ENCODE data around the gene ERI3.

Gene ERI3

DNA sequence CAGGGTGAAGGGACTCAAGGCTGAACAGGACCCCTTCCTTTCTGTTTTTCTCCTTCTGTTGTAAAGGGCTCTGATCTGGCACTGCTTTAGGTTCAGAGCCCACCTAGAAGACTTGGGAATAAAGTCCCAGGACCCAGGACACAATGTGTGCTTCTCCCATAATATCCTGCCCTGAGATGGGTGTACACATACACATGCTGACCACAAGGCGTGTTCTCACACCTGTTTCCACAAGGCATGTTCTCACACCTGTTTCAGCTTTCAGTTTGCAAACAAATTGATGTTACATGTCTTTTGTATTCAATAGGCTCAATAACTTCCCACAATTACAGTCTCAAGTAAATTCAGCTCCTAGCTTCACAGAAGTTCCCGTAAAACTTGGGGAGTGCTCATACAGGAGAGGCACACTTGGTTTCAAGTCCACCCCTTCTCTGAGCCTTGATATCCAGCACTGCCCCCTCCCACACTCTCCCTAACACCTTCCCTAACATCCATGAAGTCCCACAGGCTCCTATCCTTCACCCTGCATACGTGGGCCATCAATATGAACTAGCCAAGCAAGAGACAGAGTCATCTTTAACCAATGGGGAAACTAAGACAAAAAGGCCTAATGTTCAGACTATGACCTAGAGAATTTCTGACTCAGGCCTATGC, 41.7 kb downstream of the ERI3 start:
- DNase-seq, result no peak

DNA sequence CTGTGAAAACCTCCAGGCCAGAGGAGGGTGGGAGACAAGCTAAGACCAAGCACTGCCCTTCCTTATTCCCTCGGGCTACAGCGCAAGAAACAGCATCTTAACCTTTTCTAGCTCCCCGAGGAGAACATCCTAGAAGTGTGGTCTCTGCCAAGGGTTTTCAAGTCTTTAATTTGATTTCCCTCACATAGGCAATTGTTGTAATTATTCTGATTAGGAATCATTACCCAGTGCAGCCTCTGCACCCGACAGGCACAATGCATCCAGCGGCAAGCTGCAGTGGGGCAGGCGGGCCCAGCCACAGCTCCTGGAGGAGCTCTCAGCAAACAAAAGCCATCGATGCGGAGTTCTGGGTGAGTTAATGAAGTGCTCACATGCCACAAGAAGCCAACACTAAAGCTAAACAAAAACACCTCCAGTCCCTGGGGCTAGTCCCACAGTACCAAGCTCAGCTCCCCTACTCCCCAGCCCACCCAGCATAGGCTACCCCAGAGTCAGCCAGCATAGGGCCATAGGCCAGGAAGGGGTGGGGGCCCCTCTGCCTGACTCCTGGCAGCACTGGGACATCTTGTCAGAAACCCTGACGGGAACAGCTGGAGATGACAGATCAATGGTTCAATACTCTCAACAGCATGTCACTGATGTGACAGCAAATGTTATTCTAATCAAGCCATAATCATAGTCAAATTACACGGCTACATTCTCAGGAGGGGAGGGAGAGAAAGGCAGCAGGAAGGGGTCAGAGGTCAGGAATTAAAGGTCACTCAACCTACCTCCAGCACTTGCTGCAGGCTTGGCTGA, 42.5 kb downstream of the ERI3 start:
- DNase-seq, result no peak

DNA sequence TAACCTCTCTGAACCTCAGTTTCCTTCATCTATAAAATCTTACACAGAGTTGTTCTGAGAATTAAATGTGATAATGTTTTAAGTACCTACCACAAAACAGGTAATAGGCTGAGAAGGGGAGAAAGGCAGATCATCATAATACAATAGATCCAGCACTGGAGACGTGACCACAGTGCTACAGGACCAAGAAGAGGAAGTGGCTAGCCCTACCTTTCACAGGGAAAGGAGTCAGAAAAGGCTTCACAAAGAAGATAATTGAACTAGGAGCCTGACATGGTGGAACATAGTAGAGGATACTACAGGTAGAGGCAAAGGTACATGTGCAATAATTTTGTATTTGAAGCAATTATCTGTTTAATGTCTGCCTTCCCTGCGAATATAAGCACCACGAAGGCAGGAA, 45.1 kb downstream of the ERI3 start:
- no peak for DNase-seq

DNA sequence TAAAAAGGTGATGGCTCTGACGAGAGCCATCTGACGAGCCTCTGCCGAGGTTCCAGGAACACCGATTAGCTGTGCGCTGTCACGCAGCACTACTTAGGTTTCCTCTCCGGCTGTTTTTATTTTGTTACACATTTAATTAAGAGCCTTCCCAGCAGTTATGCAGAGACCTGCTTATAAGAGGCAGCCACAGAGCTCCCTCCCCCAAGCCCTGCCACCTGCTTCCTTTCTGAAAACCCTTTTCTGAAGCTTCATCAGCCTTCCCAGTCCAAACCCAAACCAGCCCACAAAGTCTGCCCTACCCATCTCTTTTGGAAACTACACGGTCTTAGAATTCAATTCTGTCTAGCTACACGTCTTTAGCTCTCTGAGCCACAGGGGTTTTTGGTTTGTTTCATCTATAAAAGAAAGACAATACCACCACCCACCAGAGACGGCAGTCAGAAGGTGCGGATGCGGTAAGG, 49.1 kb downstream of the ERI3 start:
- DNase-seq, result no peak

DNA sequence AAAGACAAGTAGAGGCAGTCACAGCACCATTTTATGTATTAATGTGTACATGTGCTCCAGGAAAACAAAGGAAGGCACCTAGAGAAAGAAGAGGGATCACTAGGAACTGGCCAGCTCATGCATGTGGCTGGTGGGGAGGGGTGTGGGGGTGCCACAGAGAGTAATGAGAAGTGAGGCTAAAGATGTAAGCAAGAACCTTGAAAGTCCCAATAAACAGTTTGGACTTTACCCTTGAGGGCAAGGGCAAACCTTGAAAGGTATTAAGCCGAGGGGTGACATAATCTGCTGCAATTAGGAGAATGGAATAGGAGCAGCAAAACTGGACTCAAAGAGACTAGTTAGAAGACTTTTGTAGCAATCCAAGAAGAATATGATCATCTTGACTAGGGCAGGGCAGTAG, 51.5 kb downstream of the ERI3 start:
- no peak for DNase-seq

DNA sequence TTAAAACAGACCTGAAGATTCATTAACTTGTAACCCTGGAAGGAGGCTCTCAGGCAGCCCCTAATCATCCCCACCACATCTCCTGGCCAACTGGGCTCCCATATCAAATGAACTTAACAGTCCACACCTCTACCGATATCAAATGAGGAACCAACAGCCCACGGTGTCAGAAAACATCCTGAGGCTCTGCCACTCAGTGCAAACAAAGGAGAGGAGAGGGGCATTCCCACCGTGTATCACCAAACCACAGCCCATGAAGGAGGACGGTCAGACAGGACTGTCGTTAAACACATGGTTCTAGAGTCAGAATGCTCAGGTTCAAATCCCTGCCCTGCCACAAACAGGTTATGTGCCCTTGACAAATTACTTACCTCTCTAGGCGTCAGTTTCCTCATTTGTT, 52.5 kb downstream of the ERI3 start:
- DNase-seq, result no peak

DNA sequence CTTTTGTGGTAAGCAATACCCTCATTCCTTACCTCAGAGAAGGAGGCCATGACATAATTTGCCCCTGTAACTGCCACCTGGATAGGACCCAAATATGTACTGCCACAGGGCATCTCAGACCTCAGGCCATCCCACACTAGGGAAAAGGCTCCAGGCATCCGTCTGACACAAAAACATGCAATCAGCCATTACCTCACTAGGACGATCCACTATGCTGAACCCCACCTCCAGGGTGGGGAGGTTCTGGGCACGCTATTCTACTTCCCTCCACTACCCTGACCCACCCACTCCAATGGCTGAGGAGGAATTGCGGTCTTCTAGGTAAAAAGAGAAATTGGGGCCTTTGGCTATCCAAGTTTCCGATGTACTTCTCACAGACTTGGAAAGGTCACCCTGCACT, 53.6 kb downstream of the ERI3 start:
- DNase-seq, result no peak

DNA sequence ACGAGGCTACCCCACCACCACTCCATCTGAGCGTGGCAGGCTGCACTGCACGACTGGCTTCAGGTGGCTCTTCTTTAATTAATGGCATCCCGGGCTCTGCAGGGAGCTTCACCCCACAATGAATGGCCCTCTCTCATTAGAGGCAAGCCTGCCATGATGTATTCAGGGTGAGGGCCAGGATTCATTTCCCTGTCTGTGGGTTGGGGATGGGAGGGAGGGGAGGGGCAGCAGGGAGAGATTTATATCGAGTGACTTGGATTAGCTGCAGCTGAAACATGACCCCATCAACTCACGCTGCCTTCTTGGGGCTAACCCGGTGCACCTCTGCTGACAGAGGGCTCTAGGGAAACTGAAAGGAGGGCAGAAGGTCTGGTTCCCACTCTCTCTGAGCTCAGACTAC, 54.2 kb downstream of the ERI3 start:
- DNase-seq, result no peak

DNA sequence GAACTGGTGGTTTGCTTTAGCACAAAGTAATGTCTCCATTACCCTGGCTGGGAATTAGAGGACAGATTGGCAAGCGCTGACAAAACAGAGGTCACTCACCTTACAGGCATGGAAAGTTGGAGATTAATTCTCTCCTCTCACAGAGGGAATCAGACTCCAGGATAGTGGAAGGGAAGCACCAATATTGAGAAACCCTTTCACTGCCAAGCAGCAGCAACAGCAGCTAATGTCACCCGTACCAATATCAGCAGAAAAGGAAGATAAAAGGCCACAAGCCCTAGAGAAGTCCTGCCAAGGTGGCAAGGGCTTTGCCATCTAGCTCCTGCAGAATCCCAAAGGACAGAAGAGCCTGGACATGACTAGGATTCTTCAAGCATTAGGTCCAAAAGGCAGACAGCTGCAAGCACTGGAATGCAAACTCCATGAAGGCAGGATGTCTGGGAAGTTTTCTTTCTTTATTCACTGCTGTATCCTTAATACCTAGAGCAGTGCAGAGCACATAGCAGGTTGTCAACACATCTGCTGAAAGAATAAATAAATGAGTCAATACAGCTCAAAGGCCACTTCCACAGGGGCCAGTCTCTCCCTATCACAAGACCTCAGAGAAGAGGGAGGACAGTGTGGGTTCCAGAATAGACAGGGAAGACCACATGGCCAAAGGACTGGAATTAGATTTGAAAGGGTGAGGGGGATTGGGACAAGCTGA, 57.2 kb downstream of the ERI3 start:
- no peak for DNase-seq

DNA sequence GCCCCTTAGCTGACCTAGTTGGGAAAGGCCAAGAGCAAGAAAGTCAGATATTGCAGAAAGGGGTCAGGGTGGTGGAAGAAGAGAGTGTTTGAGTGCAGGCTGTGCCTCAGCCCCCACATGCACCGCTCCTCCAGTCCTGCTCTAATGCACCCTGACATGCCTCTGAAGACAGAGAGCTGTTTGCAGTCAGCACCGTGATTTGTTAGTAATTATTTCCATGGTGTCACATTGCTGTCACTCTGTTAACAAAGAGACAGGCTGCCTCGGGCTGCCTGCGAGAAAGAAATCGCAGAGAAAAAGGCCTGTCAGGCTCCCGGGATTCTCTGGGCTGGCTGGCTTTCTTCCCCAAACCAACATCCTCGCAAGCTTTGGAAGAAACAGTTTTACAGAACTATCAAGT, 58.3 kb downstream of the ERI3 start:
- DNase-seq, result no peak

DNA sequence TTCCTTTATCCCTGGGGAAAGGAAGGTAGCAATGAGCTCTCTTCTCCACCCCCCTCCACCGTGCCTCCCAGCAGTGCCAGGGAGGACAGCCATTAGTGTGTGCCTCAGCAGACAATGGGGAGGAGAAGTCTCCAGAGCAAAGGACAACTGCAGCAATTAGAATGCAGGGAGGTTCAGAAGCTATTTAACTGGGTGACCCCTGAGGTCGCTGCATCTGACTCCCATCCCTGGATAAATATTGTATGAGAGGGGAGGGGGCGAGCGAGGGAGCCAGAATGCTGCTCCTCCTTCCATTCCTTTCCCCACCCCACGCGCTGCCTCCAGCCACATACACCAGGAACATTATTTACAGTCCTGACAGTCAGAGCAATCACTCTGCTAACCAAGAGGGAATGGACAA, 59.0 kb downstream of the ERI3 start:
- no peak for DNase-seq

DNA sequence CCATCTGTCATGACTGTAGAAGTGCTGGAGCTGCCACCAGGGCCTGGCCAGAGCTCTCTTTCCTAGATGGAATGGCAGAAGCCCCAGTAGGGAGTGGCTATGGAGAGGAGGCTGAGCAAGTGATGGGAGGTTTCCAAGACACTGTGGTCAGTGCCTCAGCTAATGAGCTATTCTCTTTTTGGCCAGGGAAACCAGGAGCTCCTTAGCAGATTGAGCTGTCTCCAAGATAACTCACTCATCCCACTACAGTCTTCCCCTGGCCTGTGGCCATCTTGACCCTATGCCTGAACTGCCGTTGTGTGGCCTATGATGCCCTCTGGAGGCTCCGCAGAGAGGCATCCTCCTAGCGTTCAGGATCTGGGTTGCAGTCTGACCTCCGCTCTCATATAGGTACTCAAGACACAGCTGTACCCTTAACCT, 60.5 kb downstream of the ERI3 start:
- DNase-seq, result no peak

DNA sequence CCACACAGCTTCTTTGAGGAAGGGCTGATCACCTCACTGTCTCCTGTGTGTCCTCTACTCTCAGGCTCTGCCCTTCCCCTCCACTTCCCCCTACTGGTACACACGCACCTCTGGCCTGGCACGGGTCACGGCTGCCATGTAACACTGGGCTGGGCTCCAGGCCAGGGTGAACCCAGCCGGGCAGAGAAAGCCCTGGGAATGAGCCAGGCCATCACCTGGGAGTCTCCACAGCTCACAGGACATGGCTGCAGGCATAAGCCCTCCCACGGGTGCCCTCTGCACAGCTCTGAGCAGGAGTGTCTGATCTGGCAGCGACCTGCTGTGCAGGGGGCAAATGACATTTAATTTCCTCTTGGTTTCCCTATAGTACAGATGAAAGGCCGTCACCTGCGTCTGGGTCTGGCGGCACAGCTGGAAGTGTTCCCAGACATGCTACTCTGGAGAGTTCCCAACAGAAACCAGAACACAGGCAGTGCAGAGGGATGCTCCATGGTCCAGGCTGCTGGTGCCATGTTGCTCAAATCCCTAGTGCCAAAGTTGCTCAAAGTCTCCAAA, 61.2 kb downstream of the ERI3 start:
- no peak for DNase-seq

DNA sequence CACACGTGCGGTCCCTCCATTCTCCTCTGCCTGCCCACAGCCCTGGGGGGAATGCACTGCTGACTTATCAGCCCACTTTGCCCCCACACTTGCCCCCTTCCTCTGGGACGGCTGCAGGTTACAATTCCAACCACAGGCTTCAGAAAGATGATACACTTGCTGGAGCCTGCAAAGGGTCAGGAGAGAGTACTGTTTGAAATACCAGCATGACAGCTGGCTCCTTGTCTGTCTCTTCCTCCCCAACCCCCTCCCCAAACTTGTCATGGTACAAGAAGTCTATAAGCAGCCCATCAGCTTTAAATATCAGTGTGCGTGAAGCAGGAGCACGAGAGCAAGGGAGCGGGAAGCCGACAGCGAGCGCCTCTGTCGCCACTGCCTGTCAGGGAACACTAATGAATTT, 62.4 kb downstream of the ERI3 start:
- DNase-seq, result no peak

DNA sequence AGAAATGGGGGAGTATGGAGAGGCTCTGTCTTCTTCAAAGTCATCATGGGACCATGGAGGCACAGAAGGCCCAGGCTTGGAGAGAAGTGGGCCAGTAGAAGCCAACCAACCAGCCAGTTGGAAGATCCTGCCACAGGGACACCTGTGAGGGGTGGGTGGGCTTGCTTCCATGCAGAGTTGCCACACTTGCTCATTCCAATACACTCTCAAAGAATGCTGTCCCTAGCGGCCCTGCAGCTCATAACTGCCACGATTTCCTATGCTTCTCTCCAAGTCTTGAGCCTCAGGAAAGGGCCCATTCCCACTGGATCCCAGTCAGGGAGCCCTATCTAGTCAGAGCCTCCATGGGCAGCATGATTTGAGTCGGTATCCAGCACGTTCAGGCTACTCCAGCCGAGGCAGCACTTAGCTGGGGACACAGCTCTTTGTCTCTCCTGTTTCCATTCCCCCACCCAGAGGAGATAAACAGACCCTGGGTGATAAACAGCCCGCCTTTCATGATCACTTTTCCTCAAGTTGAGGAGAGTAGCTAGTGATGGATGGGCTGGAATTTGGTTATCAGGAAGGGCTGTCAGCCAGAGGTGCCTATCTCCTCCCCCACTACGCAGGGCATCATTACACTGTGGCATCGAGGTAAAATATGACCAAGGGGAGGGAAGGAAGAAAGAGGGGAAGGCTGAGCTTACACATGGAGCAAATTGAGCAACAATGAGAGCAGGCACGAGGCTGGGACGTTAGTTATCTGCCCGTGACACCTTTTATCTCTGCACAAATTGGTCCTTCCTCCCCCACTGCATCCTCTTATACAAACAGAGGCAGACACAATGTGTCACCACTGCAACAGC, 64.6 kb downstream of the ERI3 start:
- no peak for DNase-seq

DNA sequence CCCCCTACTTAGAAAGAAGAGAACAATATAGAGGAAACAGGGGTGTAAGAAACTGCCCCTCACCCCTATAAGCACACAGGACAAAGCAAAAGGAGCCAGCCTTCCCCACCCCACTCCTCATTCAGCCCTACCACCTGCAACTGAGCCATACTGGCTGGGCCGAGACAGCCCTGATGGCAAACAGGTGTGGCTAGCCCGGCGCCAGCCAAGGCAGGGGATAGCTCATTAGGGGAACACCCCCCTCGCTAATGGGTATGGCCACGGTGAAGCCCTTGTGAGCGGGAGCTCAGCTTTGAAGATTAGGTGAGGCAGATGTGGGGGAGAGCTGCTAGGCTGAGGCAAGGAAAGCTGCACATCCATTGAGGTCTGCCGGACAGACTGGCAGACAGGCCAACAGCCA, 65.5 kb downstream of the ERI3 start:
- no peak for DNase-seq

DNA sequence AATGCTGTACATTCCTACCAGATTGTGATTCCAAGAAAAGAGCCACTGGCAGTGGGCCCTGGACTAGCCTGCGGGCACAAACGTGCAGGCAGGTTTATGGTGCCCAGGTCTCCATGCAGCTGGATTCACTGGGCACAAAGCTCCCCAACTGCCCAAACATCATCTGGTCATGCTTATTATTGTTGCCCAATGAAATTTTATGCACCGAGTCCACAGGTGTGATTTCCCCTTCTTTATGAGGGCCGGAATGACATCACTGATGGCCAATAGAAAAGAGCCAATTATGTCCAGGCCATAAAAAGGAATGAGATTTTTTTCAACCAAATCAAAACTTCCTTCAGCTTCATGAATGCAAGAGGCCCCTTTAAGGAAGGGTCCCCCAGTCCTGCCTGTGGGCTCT, 66.2 kb downstream of the ERI3 start:
- DNase-seq, result no peak

DNA sequence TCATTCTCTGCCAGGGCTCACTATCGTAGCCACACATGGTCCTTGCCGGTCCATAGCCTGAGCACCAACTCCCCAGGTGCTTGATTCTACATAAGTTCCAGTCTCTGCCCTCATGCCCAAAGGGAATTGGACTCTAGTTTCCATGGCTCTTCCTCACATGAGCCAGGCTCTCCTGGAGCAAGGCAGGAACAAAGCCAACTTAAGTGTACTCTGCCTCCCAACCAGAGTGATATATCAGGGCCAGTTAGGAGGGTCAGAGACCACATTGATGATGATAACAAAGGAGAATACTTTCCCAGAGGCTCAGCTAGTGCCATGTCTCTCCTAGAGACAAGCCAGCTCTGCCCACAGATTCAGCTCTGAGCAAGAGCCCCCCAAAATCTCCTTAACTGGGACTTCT, 70.9 kb downstream of the ERI3 start:
- no peak for DNase-seq

DNA sequence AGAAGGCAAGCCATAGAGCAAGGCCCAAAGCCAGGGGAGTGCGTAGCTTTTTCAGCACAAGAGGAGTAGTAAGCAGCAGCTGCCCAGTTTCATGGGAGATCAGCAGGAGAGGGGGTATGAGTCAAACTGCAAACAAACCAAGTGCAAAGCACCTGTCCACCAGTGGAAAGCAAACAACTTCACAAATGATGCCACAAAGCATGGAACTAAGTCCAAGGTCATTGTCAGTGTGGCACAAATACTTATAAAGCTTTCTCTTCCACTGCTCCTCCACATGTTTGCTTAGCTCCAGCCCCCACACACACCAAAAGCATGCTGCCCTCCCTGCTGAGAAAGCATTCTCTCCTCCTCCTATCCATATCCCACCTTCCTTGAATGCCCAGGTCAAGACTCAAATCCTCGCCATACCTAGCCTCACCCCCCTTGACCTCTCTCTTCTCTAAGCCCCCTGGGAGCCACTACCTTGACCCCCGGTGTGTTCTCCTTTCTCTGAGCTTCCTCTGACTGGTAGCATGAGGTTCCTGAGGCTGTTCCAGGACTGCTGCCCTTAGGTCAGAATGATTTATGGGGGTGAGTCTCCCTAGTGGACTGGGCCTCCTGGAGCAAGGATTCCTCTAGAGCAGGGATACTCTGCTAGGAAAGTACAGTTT, 71.4 kb downstream of the ERI3 start:
- DNase-seq, result no peak

DNA sequence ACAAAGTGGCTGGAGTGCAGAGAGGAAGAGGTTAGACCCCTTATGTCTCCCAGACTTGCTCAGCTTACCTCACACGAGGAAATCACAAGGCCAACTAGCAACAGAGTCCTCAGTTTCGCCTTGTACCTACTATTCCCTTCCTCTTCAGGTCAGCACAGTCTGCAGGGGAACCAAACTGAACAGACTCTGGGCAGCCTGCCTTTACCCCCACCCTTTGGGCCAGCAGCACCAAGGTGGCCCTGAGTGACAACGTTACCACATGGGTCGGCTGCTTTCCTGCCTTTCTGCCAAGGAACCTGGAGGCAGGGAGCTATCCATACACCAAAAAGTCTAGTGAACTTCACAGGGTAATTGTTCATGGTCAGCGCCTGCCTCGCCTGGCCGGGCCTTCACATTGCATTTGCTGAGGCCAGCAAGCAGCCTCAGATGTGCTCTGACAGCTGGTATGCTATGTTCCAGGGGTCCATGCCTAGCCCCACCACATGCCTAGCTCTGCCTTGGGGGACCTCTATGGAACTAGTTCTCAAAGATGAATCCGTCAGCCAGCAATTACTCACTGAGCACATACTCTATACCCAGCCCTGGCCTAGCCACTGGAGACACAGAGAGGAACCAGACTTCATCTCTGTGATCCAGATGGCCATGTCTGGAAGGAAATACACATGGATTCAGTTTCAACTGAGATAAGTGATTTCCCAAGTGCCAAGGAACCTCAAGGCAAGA, 72.2 kb downstream of the ERI3 start:
- DNase-seq, result no peak

DNA sequence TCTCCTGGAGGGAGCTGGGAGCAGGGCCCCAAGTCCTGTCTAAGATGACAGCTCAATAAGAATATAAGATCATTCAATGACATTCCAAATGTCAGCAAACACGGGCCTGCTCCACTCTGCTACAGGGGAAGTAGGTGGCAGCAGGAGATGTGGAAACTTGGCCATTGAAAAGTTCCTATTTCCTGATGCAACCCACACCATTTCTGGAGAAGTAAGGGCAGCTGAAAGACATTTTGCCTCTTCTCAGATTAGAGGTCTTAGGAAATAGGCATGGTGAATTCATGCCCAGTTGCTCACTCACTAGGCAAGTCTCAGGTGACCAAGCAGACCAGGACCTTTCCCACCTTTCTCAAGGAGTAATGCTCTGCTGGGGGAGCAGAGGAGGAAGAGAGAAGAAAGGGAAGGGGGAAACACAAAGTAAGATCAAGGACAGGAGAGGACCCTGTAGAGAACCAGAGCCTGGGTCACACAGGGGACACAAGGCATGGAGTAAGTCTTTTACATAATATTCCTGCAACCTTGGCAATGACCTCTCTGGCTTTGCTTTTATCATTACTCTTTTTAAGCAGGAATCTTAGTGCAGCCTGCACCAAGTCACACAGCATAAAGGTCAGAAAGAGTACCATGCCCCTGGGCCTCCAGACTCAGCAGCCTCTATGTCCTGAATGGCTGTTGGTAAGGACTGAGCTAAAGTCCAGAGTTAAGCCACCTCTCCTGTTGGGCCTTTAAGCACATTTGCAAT, 72.9 kb downstream of the ERI3 start:
- no peak for DNase-seq
